ENCODE measurements around the gene NUDT1. TPM values are rescaled to one million over a fixed set of nuclear protein-coding genes. Genes with fewer than 3 reads are reported as not detected.

The NUDT1 gene
- polyA plus RNA-seq, 5 donors: 17.9 to 27.1 (median 19.5) TPM

- DNase-seq: peak; percentile 24 to 27
Observed at GRCh38 chr7:2202901-2203765, 38.9 kb upstream of the NUDT1 start.

- DNase-seq: no peak
Observed at GRCh38 chr7:2203766-2204300, 38.2 kb upstream of the NUDT1 start.

GRCh38 chr7:2204446-2204845, 37.6 kb upstream of the NUDT1 start:
- no peak for DNase-seq

- DNase-seq: no peak
Observed at GRCh38 chr7:2205036-2205780, 36.8 kb upstream of the NUDT1 start.

GRCh38 chr7:2208712-2209111, 33.3 kb upstream of the NUDT1 start:
- DNase-seq: no peak

- peak; percentile 42 to 71 for DNase-seq
Observed at GRCh38 chr7:2209146-2209960, 32.7 kb upstream of the NUDT1 start.

GRCh38 chr7:2209961-2210323, 32.1 kb upstream of the NUDT1 start:
- no peak for DNase-seq

- DNase-seq: no peak
Observed at GRCh38 chr7:2210551-2211258, 31.3 kb upstream of the NUDT1 start.

GRCh38 chr7:2211259-2211880, 30.7 kb upstream of the NUDT1 start:
- DNase-seq: no peak

- no peak for DNase-seq
Observed at GRCh38 chr7:2211926-2212325, 30.1 kb upstream of the NUDT1 start.

- no peak for DNase-seq
Observed at GRCh38 chr7:2212906-2213305, 29.1 kb upstream of the NUDT1 start.

GRCh38 chr7:2213551-2214215, 28.3 kb upstream of the NUDT1 start:
- DNase-seq: no peak

GRCh38 chr7:2214636-2215035, 27.4 kb upstream of the NUDT1 start:
- no peak for DNase-seq

- DNase-seq: no peak
Observed at GRCh38 chr7:2215851-2216250, 26.2 kb upstream of the NUDT1 start.

GRCh38 chr7:2217206-2217605, 24.8 kb upstream of the NUDT1 start:
- DNase-seq: no peak

GRCh38 chr7:2217716-2218443, 24.1 kb upstream of the NUDT1 start:
- no peak for DNase-seq

- no peak for DNase-seq
Observed at GRCh38 chr7:2218444-2218785, 23.6 kb upstream of the NUDT1 start.

- DNase-seq: no peak
Observed at GRCh38 chr7:2219136-2219535, 22.9 kb upstream of the NUDT1 start.

GRCh38 chr7:2219606-2220005, 22.4 kb upstream of the NUDT1 start:
- no peak for DNase-seq

GRCh38 chr7:2220030-2220429, 22.0 kb upstream of the NUDT1 start:
- DNase-seq: no peak
